KOPT-K1 (cell line): ENCODE results near the gene NDUFS3.
"Not testable (repeated sequence)": the region's sequence is repeated elsewhere in the genome, so short reads cannot be mapped to it uniquely, and the experiment has no call there.

Source experiments
- H3K27ac ChIP-seq: fragments of 200-600 bp; sonication (generic); 2 replicates; pipeline ENCODE4 v1.5.1; 2016; ENCODE audit warnings: antibody characterized with exemption, mild to moderate bottlenecking, low read depth, low read length; ENCODE audit not compliant: poor library complexity, severe bottlenecking
- H3K36me3 ChIP-seq: fragments of 200-600 bp; sonication (generic); 2 replicates; pipeline ENCODE4 v1.5.1; 2017; ENCODE audit warnings: antibody characterized with exemption, mild to moderate bottlenecking, low read length, moderate library complexity; ENCODE audit not compliant: insufficient read depth
- H3K9me3 ChIP-seq: fragments of 200-600 bp; sonication (generic); 2 replicates; pipeline ENCODE4 v1.5.1; 2017; ENCODE audit warnings: antibody characterized with exemption, low read length, mild to moderate bottlenecking; ENCODE audit not compliant: insufficient read depth, poor library complexity, severe bottlenecking

The NDUFS3 gene

GRCh38 chr11:47551086-47551485 lies 27.8 kb upstream of the NDUFS3 start:
- Histone ChIP-seq H3K36me3 (peaks cover 44% of the 10 kb centered on the region), H3K27ac (peak overlapping the region; percentile 78), H3K9me3 (no peaks in the 10 kb centered on the region)

- peaks cover 36% of the 10 kb centered on the region for H3K36me3 ChIP-seq
- peak overlapping the region; percentile 78 for H3K27ac ChIP-seq
- no peaks in the 10 kb centered on the region for H3K9me3 ChIP-seq
Measured at GRCh38 chr11:47552056-47552565, 26.8 kb upstream of the NDUFS3 start.

GRCh38 chr11:47552566-47553405 lies 26.1 kb upstream of the NDUFS3 start, which contains the start of gene CELF1:
CELF1 (minus strand) TSS chr11:47553132; CDS start chr11:47499523, 53,609 bp downstream.
- Histone ChIP-seq H3K9me3 (no peaks in the 10 kb centered on the region), H3K36me3 (peaks cover 29% of the 10 kb centered on the region), H3K27ac (peak within 1 kb of the TSS; percentile 78)

GRCh38 chr11:47553406-47553743 lies 25.5 kb upstream of the NDUFS3 start:
- H3K36me3 ChIP-seq, result peaks cover 24% of the 10 kb centered on the region
- no peaks in the 10 kb centered on the region for H3K9me3 ChIP-seq
- peak overlapping the region; percentile 51 for H3K27ac ChIP-seq

- H3K27ac ChIP-seq, H3K9me3 ChIP-seq, H3K36me3 ChIP-seq: not testable (repeated sequence)
Measured at GRCh38 chr11:47557004-47557403, 21.9 kb upstream of the NDUFS3 start.

- H3K27ac ChIP-seq, result no peak overlapping the region
- no peaks in the 10 kb centered on the region for H3K9me3 ChIP-seq
- H3K36me3 ChIP-seq, result no peaks in the 10 kb centered on the region
Measured at GRCh38 chr11:47558695-47559094, 20.2 kb upstream of the NDUFS3 start.

- no peak overlapping the region for H3K27ac ChIP-seq
- no peaks in the 10 kb centered on the region for H3K36me3 ChIP-seq
- H3K9me3 ChIP-seq, result no peaks in the 10 kb centered on the region
Measured at GRCh38 chr11:47560426-47560825, 18.4 kb upstream of the NDUFS3 start.

GRCh38 chr11:47562393-47562792 lies 16.5 kb upstream of the NDUFS3 start:
- not testable (repeated sequence) for H3K27ac ChIP-seq, H3K36me3 ChIP-seq, H3K9me3 ChIP-seq

- H3K27ac ChIP-seq, H3K9me3 ChIP-seq: not testable (repeated sequence)
- H3K36me3 ChIP-seq, result peaks cover 16% of the 10 kb centered on the region
Measured at GRCh38 chr11:47564366-47564765, 14.5 kb upstream of the NDUFS3 start.

GRCh38 chr11:47564933-47565339 lies 13.9 kb upstream of the NDUFS3 start:
- Histone ChIP-seq H3K36me3 (peaks cover 22% of the 10 kb centered on the region), H3K9me3 (no peaks in the 10 kb centered on the region), H3K27ac (peak overlapping the region; percentile 87)

GRCh38 chr11:47565340-47566148 lies 13.3 kb upstream of the NDUFS3 start, which contains the start of gene PTPMT1:
PTPMT1 (plus strand) TSS chr11:47565599; CDS start chr11:47565623, 24 bp downstream.
- Histone ChIP-seq H3K36me3 (peaks cover 28% of the 10 kb centered on the region), H3K9me3 (no peaks in the 10 kb centered on the region), H3K27ac (peak within 1 kb of the TSS; percentile 87)

- peak overlapping the region; percentile 87 for H3K27ac ChIP-seq
- no peaks in the 10 kb centered on the region for H3K9me3 ChIP-seq
Measured at GRCh38 chr11:47566149-47566698, 12.7 kb upstream of the NDUFS3 start.

GRCh38 chr11:47569646-47570045 lies 9.2 kb upstream of the NDUFS3 start:
- Histone ChIP-seq H3K9me3 (no peaks in the 10 kb centered on the region), H3K27ac (no peak overlapping the region), H3K36me3 (peaks cover 69% of the 10 kb centered on the region)

More at GRCh38 chr11:47566149-47566698, 12.7 kb upstream of the NDUFS3 start:
- H3K36me3 ChIP-seq, result peaks cover 35% of the 10 kb centered on the region

- H3K27ac ChIP-seq, result no peak overlapping the region
- H3K9me3 ChIP-seq, result no peaks in the 10 kb centered on the region
- peaks cover 80% of the 10 kb centered on the region for H3K36me3 ChIP-seq
Measured at GRCh38 chr11:47570651-47571356, 8.1 kb upstream of the NDUFS3 start.
